Activated CD4-positive, alpha-beta T cell treated with anti-CD3 and anti-CD28 coated beads for 36 hours (primary cell): ENCODE data around the gene BRINP1. TPM values are rescaled to one million over a fixed set of nuclear protein-coding genes. Genes with fewer than 3 reads are reported as not detected.
A peak's percentile ranks its signal among the peaks of the same experiment; 100 is the strongest.

Experiments used
- ATAC-seq: fragments of 200-7000 bp; cut with Tn5 transposase; one replicate; pipeline ENCODE4 v1.10.0; 2021; ENCODE audit warnings: mild to moderate bottlenecking, moderate library complexity
- CTCF ChIA-PET: fragments of 350-600 bp; sonication (Branson Sonifier 250); formaldehyde crosslinking; loops from one replicate; lab custom pipeline; 2021; ENCODE audit warnings: antibody characterized with exemption; lab: Charles Lee
- POLR2A ChIA-PET: fragments of 350-600 bp; sonication (Branson Sonifier 250); formaldehyde crosslinking; loops from one replicate; lab custom pipeline; 2021; ENCODE audit warnings: antibody characterized with exemption, inconsistent platforms; lab: Charles Lee
- DNase-seq: peaks from one replicate; pipeline ENCODE4 v3.0.0-alpha.2; 2020
- H3K27ac Mint-ChIP-seq: one replicate; pipeline ENCODE4 v1.8.0; 2021; ENCODE audit warnings: mixed read lengths
- H3K27me3 Mint-ChIP-seq: one replicate; pipeline ENCODE4 v1.8.0; 2021; ENCODE audit warnings: mixed read lengths
- H3K36me3 Mint-ChIP-seq: one replicate; pipeline ENCODE4 v1.8.0; 2021; ENCODE audit warnings: low read depth, mixed read lengths
- H3K4me1 Mint-ChIP-seq: one replicate; pipeline ENCODE4 v1.8.0; 2021; ENCODE audit warnings: mixed read lengths
- H3K4me3 Mint-ChIP-seq: one replicate; pipeline ENCODE4 v1.8.0; 2021; ENCODE audit warnings: mild to moderate bottlenecking, moderate library complexity, mixed read lengths
- H3K9me3 Mint-ChIP-seq: one replicate; pipeline ENCODE4 v1.8.0; 2021; ENCODE audit warnings: low read depth, mixed read lengths
- intact Hi-C, 2 experiments: fragments of 100-400 bp; cut with DNase I in 1 of 2; cut with micrococcal nuclease in 1 of 2; formaldehyde crosslinking; loops; one replicate each; pipeline versions ENCODE4 v1.14.2 to v1.15.1; 2022 to 2024; cut with DNase I, micrococcal nuclease
- total RNA-seq, 2 experiments: library from RNA; stranded (reverse); gene quantifications; one replicate each; pipeline ENCODE4 v1.2.3, GENCODE V29; 2021

BRINP1 gene
- total RNA-seq, 2 experiments from 2014 or later, result not detected

- H3K4me3 Mint-ChIP-seq, result no peak overlapping the region
- CTCF ChIA-PET, result no interaction called here
- ATAC-seq (no peak), DNase-seq (no peak)
- intact Hi-C loops, result no loop called here
- H3K27ac Mint-ChIP-seq, result no peak overlapping the region
- H3K9me3 Mint-ChIP-seq, result peaks cover 2% of the 10 kb centered on the region
- H3K27me3 Mint-ChIP-seq, result no peaks in the 10 kb centered on the region
- H3K36me3 Mint-ChIP-seq, result no peaks in the 10 kb centered on the region
- POLR2A ChIA-PET, result no interaction called here
- no peaks in the 10 kb centered on the region for H3K4me1 Mint-ChIP-seq
Observed at GRCh38 chr9:119298076-119298853, 71.0 kb downstream of the BRINP1 start.

GRCh38 chr9:119291554-119291953 lies 77.7 kb downstream of the BRINP1 start:
- H3K4me1 Mint-ChIP-seq, result no peaks in the 10 kb centered on the region
- POLR2A ChIA-PET, result no interaction called here
- H3K27me3 Mint-ChIP-seq, result peaks cover 3% of the 10 kb centered on the region
- ATAC-seq, result no peak
- intact Hi-C loops, result no loop called here
- no peak overlapping the region for H3K27ac Mint-ChIP-seq
- no peak overlapping the region for H3K4me3 Mint-ChIP-seq
- H3K36me3 Mint-ChIP-seq, result no peaks in the 10 kb centered on the region
- no peaks in the 10 kb centered on the region for H3K9me3 Mint-ChIP-seq
- CTCF ChIA-PET, result interaction anchor here (0.7 kb wide), 1 partner anchor 47 kb away, joined by 3 read pairs; no protein-coding TSS in a partner anchor
- DNase-seq, result no peak

- intact Hi-C loops, result loop anchor here (5.0 to 10.0 kb wide), 2 partner anchors 1645 to 1648 kb away; no protein-coding TSS in a partner anchor
Observed at GRCh38 chr9:119289740-119290433, 79.3 kb downstream of the BRINP1 start.

GRCh38 chr9:119284587-119285337 lies 84.5 kb downstream of the BRINP1 start:
- ATAC-seq, result no peak
- intact Hi-C loops, result loop anchor here (5.0 to 10.0 kb wide), 2 partner anchors 1640 to 1642 kb away; no protein-coding TSS in a partner anchor
- Mint-ChIP-seq H3K27me3 (peaks cover 8% of the 10 kb centered on the region), H3K27ac (no peak overlapping the region), H3K9me3 (peaks cover 3% of the 10 kb centered on the region), H3K36me3 (no peaks in the 10 kb centered on the region), H3K4me1 (no peaks in the 10 kb centered on the region), H3K4me3 (no peak overlapping the region)
- ChIA-PET POLR2A (no interaction called here), CTCF (no interaction called here)
- DNase-seq, result no peak

More at GRCh38 chr9:119289740-119290433, 79.3 kb downstream of the BRINP1 start:
- Mint-ChIP-seq H3K36me3 (no peaks in the 10 kb centered on the region), H3K27ac (no peak overlapping the region), H3K4me3 (no peak overlapping the region), H3K9me3 (peaks cover 3% of the 10 kb centered on the region), H3K27me3 (peaks cover 6% of the 10 kb centered on the region), H3K4me1 (no peaks in the 10 kb centered on the region)
- ChIA-PET POLR2A (no interaction called here), CTCF (no interaction called here)
- DNase-seq, result peak; percentile 35
- ATAC-seq, result no peak

- no peak overlapping the region for H3K4me3 Mint-ChIP-seq
- H3K9me3 Mint-ChIP-seq, result peaks cover 3% of the 10 kb centered on the region
- H3K4me1 Mint-ChIP-seq, result no peaks in the 10 kb centered on the region
- H3K27ac Mint-ChIP-seq, result no peak overlapping the region
- H3K27me3 Mint-ChIP-seq, result peaks cover 8% of the 10 kb centered on the region
- ATAC-seq (no peak), DNase-seq (no peak)
- intact Hi-C loops, result loop anchor here in 1 of 2 experiments (10.0 kb wide), 1 partner anchor 1639 kb away; no protein-coding TSS in a partner anchor
- POLR2A ChIA-PET, result no interaction called here
- CTCF ChIA-PET, result no interaction called here
- H3K36me3 Mint-ChIP-seq, result no peaks in the 10 kb centered on the region
Observed at GRCh38 chr9:119284118-119284517, 85.1 kb downstream of the BRINP1 start.

- Mint-ChIP-seq H3K4me3 (no peak overlapping the region), H3K9me3 (peaks cover 3% of the 10 kb centered on the region), H3K27ac (no peak overlapping the region), H3K36me3 (no peaks in the 10 kb centered on the region), H3K4me1 (no peaks in the 10 kb centered on the region), H3K27me3 (peaks cover 7% of the 10 kb centered on the region)
- POLR2A ChIA-PET, result no interaction called here
- ATAC-seq (no peak), DNase-seq (peak; percentile 4)
- intact Hi-C loops, result loop anchor here in 1 of 2 experiments (10.0 kb wide), 1 partner anchor 1638 kb away; no protein-coding TSS in a partner anchor
- CTCF ChIA-PET, result no interaction called here
Observed at GRCh38 chr9:119283078-119283794, 86.0 kb downstream of the BRINP1 start.

GRCh38 chr9:119282476-119283077 lies 86.7 kb downstream of the BRINP1 start:
- Mint-ChIP-seq H3K9me3 (peaks cover 3% of the 10 kb centered on the region), H3K36me3 (no peaks in the 10 kb centered on the region), H3K4me1 (no peaks in the 10 kb centered on the region), H3K27ac (no peak overlapping the region), H3K27me3 (peaks cover 6% of the 10 kb centered on the region), H3K4me3 (no peak overlapping the region)
- POLR2A ChIA-PET, result no interaction called here
- ATAC-seq, result no peak
- no peak for DNase-seq
- CTCF ChIA-PET, result no interaction called here
- intact Hi-C loops, result loop anchor here in 1 of 2 experiments (10.0 kb wide), 1 partner anchor 1638 kb away; no protein-coding TSS in a partner anchor

- ChIA-PET CTCF (no interaction called here), POLR2A (no interaction called here)
- Mint-ChIP-seq H3K4me1 (no peaks in the 10 kb centered on the region), H3K27ac (no peak overlapping the region), H3K27me3 (peaks cover 6% of the 10 kb centered on the region), H3K9me3 (peaks cover 2% of the 10 kb centered on the region), H3K4me3 (no peak overlapping the region), H3K36me3 (no peaks in the 10 kb centered on the region)
- ATAC-seq (no peak), DNase-seq (no peak)
- intact Hi-C loops, result loop anchor here in 1 of 2 experiments (10.0 kb wide), 1 partner anchor 1636 kb away; no protein-coding TSS in a partner anchor
Observed at GRCh38 chr9:119280740-119281485, 88.3 kb downstream of the BRINP1 start.

GRCh38 chr9:119278171-119278570 lies 91.1 kb downstream of the BRINP1 start:
- ChIA-PET POLR2A (no interaction called here), CTCF (no interaction called here)
- intact Hi-C loops, result no loop called here
- no peaks in the 10 kb centered on the region for H3K36me3 Mint-ChIP-seq
- H3K27me3 Mint-ChIP-seq, result peaks cover 3% of the 10 kb centered on the region
- no peaks in the 10 kb centered on the region for H3K4me1 Mint-ChIP-seq
- H3K9me3 Mint-ChIP-seq, result no peaks in the 10 kb centered on the region
- no peak for ATAC-seq
- DNase-seq, result no peak
- H3K27ac Mint-ChIP-seq, result no peak overlapping the region
- H3K4me3 Mint-ChIP-seq, result no peak overlapping the region

- ChIA-PET CTCF (no interaction called here), POLR2A (no interaction called here)
- DNase-seq (no peak), ATAC-seq (no peak)
- H3K9me3 Mint-ChIP-seq, result no peaks in the 10 kb centered on the region
- peaks cover 3% of the 10 kb centered on the region for H3K27me3 Mint-ChIP-seq
- no peak overlapping the region for H3K4me3 Mint-ChIP-seq
- H3K27ac Mint-ChIP-seq, result no peak overlapping the region
- no peaks in the 10 kb centered on the region for H3K36me3 Mint-ChIP-seq
- no peaks in the 10 kb centered on the region for H3K4me1 Mint-ChIP-seq
- intact Hi-C loops, result no loop called here
Observed at GRCh38 chr9:119273984-119274665, 95.1 kb downstream of the BRINP1 start.
